B cell (primary cell): Measurements from ENCODE around the gene FGF5.

Source experiments
- CTCF ChIP-seq: fragments of 200-600 bp; IDR thresholded peaks from one replicate; pipeline ENCODE4 v1.8.0; 2022; ENCODE audit warnings: antibody characterized with exemption, mild to moderate bottlenecking
- EZH2 ChIP-seq: IDR thresholded peaks from 2 replicates; pipeline ENCODE4 v1.6.1; 2012; ENCODE audit warnings: borderline replicate concordance, low read depth, mild to moderate bottlenecking, moderate library complexity, low read length; ENCODE audit not compliant: insufficient read depth, poor library complexity, severe bottlenecking

- TF ChIP-seq CTCF (no peak), EZH2 (no peak)
Observed at GRCh38 chr4:80311130-80311529, 44.7 kb downstream of the FGF5 start.
